ENCODE data around the gene EMILIN1. TPM values are rescaled to one million over a fixed set of nuclear protein-coding genes. Genes with fewer than 3 reads are reported as not detected.

Gene EMILIN1
- total RNA-seq, 1 donor from 2014 or later = 56.3 TPM

- ATAC-seq = no peak
- no peak overlapping the region for H3K4me3 ChIP-seq
These were observed 57.1 kb downstream of the EMILIN1 start for GRCh38 chr2:27135478-27135955.

More at GRCh38 chr2:27135478-27135955, 57.1 kb downstream of the EMILIN1 start:
- intact Hi-C loops (cut with DNase I) = no loop called here
- no peak for DNase-seq
- H3K4me1 ChIP-seq = peaks cover 17% of the 10 kb centered on the region
- TF ChIP-seq CTCF (IDR thresholded peaks at IDR 0.05) = no peak
- no peaks in the 10 kb centered on the region for H3K27me3 ChIP-seq (ENCODE audit: low read depth)
- H3K36me3 ChIP-seq = peaks cover 23% of the 10 kb centered on the region
- no peaks in the 10 kb centered on the region for H3K9me3 ChIP-seq
- no peak overlapping the region for H3K27ac ChIP-seq

Other genes starting within 250 kb of the EMILIN1 start
- gene DPYSL5, start 230.5 kb upstream of the EMILIN1 start, total RNA-seq = not detected
- gene MAPRE3, start 108.0 kb upstream of the EMILIN1 start, total RNA-seq = 27.1 TPM
- gene TMEM214, start 45.6 kb upstream of the EMILIN1 start, total RNA-seq = 62.9 TPM
- 18.9 TPM for gene AGBL5, start 26.9 kb upstream of the EMILIN1 start, total RNA-seq
- gene OST4, start 7.0 kb upstream of the EMILIN1 start, total RNA-seq = 243 TPM
- gene KHK, start 8.2 kb downstream of the EMILIN1 start, total RNA-seq = 5.1 TPM
- 0.74 TPM for gene CGREF1, start 40.5 kb downstream of the EMILIN1 start, total RNA-seq
- gene ABHD1, start 45.2 kb downstream of the EMILIN1 start, total RNA-seq = 0.21 TPM
- gene PREB, start 56.0 kb downstream of the EMILIN1 start, total RNA-seq = 37.7 TPM
- not detected for gene PRR30, start 60.8 kb downstream of the EMILIN1 start, total RNA-seq
- gene TCF23, start 70.4 kb downstream of the EMILIN1 start, total RNA-seq = 1.2 TPM
- 102 TPM for gene ATRAID, start 133.4 kb downstream of the EMILIN1 start, total RNA-seq
- 20.8 TPM for gene SLC5A6, start 133.7 kb downstream of the EMILIN1 start, total RNA-seq
- gene CAD, start 138.8 kb downstream of the EMILIN1 start, total RNA-seq = 28.8 TPM
- 0.80 TPM for gene SLC30A3, start 184.4 kb downstream of the EMILIN1 start, total RNA-seq
- gene DNAJC5G, start 196.8 kb downstream of the EMILIN1 start, total RNA-seq = not detected
- not detected for gene TRIM54, start 203.8 kb downstream of the EMILIN1 start, total RNA-seq
- 4.0 TPM for gene UCN, start 229.8 kb downstream of the EMILIN1 start, total RNA-seq
- gene MPV17, start 244.5 kb downstream of the EMILIN1 start, total RNA-seq = 79.2 TPM